GM18520 (cell line): ENCODE measurements around the gene MS4A4A.

ENCODE experiments used
- ATAC-seq: cut with Tn5 transposase; IDR thresholded peaks from one replicate; pipeline ENCODE4 v1.9.1; 2021; ENCODE audit not compliant: unreplicated experiment

The MS4A4A gene

GRCh38 chr11:60345489-60345888 lies 65.0 kb downstream of the MS4A4A start:
- no peak for ATAC-seq

- no peak for ATAC-seq
Observed at GRCh38 chr11:60347084-60347797, 66.8 kb downstream of the MS4A4A start.

GRCh38 chr11:60348116-60348515 lies 67.7 kb downstream of the MS4A4A start:
- ATAC-seq: no peak

GRCh38 chr11:60349990-60350389 lies 69.5 kb downstream of the MS4A4A start:
- ATAC-seq: no peak

GRCh38 chr11:60357771-60358170 lies 77.3 kb downstream of the MS4A4A start:
- no peak for ATAC-seq
